GM12873 (cell line): ENCODE measurements around the gene AP2A2.

ENCODE experiments used
- TF ChIP-seq, protein P1 (sequence below): IDR thresholded peaks from 2 replicates; pipeline ENCODE4 v1.5.1; 2012; ENCODE audit warnings: low read depth, mild to moderate bottlenecking, moderate library complexity, low read length, control low read depth; ENCODE audit not compliant: insufficient read depth; ENCODE audit errors: missing control alignments

AP2A2 gene

DNA sequence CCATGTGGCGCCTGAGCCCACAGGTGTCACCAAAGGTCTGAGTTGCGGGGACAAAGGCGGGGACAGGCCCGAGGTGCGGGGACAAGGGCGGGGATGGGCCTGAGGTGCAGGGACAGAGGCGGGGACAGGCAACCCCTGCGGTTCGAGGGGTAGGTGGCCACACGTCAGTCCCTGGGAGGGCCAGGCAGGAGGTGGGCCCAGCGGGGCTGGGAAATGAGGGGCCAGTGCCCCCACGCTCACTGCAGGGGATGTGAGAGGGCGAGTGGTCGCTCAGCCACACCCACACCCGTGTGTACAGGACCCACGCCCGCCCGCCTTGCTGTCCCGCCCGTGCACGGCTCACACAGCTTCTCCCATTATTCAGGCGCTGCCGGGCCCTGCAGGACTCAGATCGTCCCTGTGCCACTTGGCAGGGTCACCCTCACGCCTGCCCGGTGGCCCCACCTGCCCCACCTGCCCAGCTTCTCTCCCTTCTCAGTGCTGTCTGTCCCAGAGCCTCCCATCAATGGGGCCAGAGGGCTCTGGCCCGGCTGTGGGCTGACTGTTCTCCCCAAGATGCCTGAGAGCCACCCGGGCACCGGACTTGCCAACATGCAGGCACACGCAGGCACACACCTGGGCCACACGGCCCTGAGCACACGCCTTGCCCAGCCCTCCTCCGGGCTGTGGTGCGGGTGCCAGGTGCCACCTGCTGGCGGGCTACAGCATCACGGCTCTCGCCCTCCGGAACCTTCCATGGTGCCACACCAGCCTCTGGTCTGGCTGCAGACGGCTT, 125.1 kb downstream of the AP2A2 start:
- TF ChIP-seq, protein P1, sequence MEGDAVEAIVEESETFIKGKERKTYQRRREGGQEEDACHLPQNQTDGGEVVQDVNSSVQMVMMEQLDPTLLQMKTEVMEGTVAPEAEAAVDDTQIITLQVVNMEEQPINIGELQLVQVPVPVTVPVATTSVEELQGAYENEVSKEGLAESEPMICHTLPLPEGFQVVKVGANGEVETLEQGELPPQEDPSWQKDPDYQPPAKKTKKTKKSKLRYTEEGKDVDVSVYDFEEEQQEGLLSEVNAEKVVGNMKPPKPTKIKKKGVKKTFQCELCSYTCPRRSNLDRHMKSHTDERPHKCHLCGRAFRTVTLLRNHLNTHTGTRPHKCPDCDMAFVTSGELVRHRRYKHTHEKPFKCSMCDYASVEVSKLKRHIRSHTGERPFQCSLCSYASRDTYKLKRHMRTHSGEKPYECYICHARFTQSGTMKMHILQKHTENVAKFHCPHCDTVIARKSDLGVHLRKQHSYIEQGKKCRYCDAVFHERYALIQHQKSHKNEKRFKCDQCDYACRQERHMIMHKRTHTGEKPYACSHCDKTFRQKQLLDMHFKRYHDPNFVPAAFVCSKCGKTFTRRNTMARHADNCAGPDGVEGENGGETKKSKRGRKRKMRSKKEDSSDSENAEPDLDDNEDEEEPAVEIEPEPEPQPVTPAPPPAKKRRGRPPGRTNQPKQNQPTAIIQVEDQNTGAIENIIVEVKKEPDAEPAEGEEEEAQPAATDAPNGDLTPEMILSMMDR, result peak; percentile 97

DNA sequence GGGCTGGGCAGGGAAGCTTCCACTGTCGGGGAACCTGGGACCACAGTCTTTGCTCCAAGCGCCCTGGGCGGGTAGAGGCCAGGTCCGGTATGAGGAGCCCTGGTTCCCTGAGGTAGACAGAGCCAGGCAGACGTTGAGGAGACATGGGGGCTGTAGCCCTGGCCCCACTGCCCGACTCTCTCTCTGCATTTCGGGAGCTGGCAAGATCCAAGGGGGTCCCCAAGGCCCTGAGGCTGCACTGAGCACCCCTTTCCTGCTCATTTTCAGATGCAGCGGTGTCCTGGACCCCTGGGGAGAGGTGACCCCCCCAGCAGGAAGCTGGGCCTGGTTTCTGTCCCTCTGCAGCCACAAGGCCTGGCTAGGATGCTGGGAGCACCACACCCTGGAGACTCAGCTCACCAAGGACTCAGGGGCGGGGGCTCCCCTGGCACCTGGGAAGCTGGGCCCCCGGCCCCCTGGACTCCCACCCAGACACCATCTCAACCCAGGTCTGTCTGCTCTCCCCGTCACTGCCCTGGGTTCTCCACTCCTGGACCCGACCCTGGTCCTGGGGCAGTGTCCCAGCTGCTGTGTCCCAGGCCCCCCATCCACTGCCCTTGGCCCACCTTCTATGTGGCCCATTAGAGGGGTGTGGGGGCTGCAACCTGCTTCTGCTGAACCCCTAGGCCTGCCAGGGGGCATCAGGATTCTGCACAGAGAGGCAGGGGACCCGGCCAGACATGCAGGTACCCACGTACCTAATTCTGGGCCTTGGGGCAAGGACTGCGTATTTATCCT, 125.9 kb downstream of the AP2A2 start:
- TF ChIP-seq, protein P1, result no peak

DNA sequence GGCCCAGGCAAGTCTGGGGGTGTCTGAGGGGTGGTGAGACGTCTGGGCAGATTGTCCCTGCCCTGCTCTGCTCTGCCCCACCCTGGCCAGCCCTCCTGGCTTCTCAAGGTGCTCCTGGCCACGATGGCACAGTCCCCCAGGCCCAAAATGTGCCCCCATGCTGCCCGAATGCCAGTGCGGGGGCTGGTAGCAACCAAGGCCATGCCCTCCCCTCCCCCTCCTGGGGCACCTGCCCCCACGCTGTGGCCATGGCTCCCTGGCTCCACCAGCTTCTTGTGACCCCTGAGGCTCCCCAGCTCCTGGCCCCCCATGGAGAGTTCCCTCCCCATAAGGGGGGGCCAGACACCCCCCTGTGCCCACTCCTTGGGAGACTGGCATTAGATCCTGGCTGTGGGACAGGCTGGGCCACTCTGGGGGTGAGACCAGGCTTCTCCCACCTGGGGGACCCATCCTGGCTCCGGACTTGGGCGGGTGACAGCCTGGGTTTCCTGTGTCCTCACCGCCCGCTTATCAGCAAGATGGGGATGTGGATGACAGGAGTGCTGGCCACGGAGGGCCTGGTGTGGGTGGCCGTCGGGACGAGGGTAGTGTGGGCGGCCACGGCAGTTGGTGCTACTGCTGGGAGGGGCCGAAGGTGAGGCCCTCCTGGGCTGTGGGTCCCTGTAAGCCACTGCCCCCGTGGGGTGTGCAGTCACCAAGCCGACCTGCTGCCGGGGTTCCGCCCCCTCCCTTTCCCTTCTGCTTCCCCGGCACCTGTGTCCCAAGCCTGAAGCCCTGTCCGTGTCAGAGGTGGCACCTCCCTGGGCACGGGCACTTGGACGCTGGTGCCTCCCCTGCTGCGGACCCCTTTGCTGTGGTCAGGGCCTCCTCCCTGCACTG, 126.7 kb downstream of the AP2A2 start:
- TF ChIP-seq, protein P1, result no peak

DNA sequence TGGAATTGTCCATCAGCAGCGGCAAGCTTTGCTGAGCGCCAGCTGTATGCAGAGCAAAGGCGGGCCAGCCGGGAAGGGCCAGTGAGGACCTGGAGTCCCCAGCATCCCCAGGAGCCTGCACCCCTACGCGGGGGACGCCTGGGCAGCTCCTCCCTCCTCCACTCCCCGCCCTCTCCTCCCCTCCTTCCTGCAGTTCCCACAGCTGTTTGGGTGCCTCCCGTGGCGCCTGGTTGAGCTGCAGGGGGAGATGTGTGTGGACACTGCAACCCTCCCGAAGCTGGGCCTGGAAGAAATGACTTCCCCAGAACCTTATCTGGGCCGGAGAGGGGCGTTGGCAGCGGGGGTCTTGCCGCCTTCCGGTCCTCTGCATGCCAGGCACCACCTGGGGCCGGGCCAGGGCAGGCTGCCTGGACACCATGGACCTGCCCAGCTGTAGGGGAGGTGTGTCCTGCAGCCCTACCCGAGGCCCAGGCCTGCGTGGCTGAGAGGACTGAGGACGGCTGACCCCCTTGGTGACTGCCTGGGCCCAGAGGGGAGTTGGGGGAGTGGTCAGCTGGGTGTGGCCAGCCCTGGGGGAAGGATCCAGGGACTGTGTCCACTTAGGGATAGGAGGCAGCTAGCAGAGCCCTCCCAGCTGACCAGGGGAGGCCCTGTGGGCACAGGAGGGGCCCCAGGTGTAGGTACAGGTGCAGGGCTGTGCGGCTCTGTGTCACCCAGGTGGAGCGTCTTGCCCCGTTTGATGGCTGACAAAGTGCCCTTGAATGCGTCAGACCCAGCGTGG, 127.6 kb downstream of the AP2A2 start:
- TF ChIP-seq, protein P1, result no peak

DNA sequence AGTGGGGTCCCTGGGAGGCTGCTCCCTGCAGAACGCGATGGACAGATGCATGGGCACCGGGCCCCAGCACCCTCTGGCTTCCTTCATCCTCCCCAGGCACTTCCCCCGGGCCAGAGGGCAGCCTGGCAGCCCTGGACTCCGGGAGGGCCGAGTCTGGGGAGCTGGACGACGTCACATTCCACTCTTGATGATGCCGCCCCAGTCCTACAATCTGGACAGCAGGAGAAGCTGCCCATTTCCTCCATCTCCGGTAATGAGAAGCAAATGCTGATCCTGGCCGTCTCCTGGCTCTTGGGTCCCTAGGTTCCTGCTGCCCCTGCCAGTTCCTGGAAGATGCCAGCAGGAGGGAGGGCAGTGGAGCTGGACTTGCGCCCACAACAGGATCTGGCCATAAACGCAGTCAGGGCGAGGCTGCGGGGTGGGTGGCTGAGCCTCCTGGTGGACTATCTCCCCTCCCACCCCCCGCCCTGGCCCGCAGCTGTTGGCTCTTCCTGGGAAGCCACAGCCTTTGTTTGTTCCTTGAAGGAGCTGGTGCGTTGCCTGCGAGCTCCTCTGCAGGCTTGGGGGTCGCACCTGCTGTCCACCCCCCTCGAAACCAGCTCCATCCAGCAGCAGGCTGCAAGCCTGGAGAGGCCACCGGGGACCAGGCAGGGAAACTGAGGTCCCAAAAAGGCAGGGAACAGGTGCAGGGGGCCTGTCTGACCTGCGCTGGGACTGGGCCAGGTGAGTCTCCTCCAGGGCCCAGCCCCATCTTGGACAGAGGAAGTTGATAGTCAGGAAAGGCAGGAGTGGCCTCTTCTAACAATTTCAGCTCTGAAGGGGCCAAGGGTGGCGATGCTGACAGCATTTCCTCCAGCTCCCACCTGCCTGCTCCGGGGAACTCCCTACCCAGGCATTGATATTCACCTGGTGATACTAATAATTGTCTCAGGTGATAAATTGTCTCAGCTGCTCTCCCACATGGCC, 128.8 kb downstream of the AP2A2 start:
- TF ChIP-seq, protein P1, result no peak

DNA sequence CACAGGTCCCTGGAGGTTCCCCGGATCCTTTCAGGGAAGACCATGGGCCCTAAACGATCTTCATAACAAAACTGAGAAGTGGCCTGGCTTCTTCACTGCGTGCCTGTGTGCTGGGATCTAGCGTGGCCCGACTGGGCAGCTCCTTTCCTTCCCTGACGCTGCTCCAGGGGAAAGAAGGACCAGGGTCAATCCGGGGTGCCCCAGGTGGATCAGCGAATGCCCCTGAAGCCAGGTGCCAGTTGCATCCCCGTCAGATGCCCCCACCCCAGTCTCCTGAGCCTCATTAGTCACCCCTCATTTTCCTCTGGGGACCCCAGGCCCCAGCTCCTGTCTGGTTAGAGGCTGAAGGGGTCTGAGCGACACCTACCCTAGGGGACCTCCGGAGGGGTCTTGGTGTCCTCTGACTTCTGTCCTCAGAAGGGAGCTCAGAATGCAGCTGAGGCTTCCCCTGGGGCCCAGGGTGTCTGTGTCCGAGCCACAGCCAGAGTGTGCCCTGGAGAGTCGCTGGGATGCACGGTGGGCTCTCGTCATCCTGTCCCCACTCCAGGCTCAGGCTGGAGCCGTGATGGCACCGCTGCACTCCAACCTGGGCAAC, 129.5 kb downstream of the AP2A2 start:
- TF ChIP-seq, protein P1, result no peak
